Skin of body (tissue), 2 donors: Measurements from ENCODE around the gene SH3BP2. TPM values are rescaled to one million over a fixed set of nuclear protein-coding genes. Genes with fewer than 3 reads are reported as not detected.

Experiments
- DNase-seq: peaks from one replicate; lab custom pipeline; 2025; lab: John Stamatoyannopoulos, UW
- total RNA-seq: library from RNA; depleted of rRNA; stranded (reverse); fragments of >200 nt; gene quantifications from one replicate; pipeline ENCODE4 v1.2.3, GENCODE V29; 2014

Gene SH3BP2
- total RNA-seq, 1 donor from 2014 or later = 29.4 TPM

DNA sequence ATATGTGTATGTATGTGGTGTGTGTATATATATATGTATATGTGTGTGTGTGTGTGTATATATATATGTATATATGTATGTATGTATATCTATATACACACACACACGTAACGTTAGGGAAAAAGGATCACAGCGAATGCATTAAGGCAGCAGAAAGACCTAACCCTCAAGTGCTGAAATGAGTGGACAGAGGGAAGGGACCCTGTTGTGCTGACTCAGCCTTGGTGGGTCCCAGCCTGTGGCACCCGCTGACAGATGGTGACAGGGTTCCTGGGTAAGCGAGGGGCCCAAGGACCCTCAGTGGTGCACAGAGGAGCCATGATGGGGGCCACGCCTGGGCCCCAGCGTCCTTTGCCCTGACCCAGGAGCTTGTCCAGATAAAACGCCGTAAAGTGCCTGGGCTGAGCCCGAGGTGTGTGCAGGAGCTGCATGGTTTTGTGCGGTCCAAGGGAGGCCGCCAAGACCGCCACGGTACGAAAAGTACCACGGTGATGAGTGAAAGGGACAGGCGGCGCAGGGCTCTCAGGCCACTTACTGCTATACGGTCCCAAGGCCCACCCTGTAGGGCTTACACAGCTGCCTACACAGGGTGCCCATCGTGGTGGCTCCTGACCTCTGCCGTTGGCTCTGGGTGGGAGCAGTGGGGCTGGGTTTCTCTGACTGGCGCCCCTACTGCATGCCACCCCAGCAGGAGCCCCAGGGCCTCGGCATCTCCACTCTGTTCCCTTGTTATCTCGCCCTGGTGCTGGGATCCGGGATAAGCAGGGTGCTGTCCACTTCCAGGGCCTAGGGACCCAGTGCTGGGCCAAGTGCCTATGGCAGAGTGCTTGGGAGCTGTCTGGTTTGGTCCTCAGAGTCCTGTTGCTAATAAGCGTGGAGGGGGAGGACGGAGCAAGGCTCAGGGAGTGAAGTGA is 10.0 kb downstream of the SH3BP2 start:
- DNase-seq = no peak

DNA sequence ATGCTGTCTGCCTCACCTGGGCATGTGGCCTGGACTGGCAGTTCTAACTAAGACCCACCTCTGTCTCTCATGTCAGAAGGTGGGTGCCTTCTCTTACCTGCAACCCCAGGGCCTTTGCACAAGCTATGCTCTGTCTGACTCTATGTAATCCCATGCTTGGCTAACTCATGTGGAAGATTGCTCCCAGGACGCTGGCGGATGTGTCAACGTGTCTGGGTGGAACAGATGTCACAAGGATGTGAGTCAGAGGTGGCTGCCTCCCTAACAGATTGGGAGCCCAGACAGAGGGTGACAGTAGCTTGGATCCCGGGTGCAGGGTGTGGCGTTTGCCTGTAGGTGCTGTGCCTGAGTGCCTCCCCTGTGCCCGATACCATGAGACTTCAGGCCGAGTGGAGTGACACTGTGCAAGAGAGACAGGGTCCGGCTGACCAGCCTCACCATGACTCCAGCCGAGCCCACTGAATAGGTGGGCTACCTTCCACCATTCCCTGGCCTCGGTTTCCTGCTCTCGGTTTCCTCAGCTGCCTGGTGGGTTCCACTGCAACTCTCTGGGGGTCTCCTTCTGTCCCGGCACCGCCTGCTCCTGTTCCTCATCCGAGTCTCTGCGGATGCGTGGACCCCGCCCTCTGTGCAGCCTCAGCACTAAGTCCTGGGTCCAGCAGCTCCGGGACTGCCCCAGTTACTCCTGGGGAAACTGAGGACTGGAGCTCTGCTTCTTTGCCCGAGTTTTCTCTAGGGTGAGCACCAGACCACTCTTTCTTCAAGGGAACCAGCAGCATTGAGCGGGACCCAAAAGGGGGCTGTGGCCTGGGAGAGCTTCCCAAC is 11.0 kb downstream of the SH3BP2 start:
- no peak for DNase-seq

DNA sequence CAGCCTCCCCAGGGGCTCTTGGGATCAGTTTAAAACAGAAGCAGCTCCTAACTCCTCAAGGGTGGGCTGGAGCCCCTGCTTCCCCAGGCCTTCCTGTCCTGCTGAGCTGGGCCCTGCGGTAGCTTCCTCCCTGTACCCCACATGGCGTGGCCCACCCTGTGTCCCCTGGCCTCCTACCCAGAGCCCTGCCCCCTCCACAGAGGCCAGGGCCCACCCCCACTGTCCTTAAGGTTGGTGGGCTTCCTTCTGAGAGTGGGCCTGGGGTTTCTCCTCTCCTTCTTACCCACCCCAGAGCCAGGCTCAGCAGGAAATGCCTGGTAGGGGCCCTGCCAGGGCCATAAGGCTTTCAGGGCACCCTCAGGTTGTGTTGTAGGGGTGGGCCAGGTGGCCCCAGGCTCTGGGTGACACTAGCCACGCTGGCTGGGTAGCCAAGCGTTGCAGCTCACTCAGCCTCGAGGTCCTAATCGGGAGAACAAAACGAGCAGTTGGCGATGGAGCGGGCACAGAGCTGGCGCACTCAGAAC is 11.6 kb downstream of the SH3BP2 start:
- DNase-seq = no peak

DNA sequence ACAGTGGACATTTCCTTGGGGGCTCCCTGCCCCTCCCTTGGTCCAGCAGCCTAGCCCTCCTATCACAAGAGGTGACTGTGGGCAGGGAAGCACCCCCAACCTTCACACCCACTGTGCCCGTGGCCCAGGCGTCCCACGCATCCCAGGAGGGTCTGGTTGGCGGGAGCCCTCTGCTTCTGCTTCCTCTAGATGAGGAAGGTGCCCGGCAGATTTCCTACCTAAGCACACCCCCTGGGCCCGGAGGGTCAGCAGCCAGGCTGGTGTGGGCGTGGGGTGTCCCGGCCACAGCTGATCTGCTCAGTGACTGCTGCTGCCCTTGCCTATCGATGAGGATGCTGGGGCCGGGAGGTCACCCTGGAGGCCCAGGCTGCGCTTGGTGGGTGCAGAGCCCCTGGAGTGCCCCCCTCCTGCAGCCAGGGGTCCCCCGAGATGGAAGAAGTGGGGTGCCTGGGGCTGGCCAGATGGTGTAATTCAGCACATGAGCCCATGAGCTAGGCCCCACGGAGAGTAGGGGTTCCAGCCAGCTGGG is 12.2 kb downstream of the SH3BP2 start:
- no peak for DNase-seq

DNA sequence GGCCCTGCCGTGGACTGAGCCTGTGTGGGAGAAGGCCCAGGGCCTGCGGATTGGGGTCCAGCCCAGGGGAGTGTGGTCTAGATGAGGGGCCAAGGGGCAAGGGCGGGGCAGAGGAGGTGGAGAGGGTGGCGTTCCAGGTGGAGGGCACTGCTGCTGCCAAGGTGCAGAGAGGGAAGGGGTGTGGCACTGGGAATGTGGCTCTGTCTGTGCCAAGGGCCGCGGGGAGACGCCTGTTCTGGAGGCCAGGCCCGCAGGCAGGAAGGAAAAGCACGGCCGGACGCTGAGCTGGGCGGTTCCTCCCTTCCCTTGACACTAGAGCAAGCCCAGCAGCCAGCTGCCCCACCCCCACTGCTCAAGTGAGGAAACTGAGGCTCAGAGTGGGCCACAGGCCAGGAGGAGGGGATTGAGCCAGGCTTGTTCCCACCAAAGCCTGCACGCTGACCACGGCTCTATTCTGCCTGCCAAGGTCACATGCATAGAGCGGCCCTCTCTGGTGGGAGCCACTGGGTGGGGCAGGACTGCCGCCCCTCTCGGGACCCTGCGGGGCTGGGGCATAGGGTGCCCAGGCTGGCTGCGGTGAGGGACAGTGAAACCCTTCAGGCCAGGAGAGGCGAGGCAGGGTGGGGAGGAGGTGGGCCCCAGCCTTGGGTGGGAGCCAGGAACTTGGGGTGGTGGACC is 13.0 kb downstream of the SH3BP2 start:
- DNase-seq = no peak

DNA sequence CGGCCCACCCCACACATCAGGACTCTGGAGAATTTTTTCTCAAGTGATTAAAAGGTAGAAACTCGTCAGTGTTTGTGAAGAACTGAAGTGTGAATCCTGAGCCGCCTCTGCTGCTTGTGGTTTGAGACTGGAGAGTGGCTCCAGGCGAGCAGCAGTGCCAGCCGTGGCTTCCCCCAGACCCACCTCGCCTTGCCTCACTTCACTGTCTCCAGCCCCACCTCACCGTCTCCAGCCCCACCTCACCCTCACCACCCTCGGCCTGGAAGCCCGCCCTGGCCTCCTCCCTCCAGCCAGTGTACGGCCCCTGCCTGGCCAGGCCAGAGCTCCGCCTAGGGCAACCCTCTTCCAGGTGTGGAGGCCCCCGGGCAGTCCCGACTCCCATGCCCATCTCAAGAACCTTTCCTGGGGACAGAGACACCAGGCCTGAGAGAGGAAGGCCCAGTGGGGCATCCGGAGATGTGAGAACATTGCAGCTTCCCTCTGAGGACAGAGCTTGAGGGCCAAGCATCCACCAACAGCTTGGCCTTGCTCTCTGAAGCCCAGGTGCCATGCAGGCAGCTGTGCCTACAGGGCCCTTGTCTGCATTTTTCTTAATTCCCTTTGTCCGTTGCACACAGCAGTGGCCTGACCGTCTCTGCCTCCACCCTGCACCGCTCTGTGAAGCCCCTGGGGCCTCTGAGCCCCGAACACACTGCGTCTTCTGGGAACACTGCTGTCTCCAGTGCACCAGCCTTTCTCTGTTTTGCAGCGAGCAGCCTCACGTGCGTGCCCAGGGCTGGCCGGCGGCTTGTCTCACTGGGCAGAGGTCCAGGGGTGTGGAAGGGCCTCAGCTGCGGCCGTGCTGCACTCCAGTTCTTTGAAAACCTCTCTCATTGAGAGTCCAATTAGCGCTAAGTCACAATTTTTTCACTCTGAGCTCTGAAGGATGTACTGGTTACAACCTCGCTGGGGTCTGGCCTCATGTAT is 13.8 kb downstream of the SH3BP2 start:
- no peak for DNase-seq

DNA sequence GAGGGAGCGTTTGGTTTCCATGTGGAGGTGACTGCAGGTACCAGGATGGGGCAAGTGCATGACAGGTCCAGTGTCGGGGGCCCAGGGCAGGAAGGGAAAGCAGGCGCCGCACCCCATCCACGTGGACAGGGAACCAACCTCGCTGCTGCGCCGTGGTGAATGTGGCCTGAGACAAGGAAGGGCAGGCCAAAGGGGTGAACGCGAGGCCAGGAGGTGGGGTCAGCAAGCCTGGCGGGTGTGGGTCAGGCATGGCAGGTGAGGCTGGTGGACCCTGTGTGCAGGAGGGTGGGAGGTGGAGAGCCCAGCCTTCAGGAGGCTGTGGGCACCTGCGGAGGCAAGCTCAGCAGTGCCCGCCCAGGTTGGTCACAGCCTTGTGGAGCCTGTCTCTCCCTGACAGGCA is 14.7 kb downstream of the SH3BP2 start:
- no peak for DNase-seq

DNA sequence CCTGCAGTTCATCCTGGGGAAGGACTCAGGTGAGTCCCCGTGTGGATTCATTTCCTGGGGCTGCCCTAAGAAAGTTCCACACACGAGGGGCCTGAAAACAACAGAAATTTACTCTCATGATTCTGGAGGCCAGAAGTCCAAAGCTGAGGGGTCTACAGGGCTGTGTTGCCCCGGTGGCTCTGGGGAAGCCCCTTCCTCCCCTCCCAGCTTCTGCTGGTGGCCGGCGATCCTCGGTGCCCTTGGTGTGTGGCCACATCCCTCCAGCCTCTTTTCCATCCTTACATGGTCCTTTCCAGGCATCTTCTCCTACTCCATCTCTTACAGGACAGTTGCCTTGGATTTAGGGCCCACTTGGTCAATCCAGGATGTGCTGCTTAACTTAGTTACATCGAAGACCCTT is 15.1 kb downstream of the SH3BP2 start:
- DNase-seq = no peak

DNA sequence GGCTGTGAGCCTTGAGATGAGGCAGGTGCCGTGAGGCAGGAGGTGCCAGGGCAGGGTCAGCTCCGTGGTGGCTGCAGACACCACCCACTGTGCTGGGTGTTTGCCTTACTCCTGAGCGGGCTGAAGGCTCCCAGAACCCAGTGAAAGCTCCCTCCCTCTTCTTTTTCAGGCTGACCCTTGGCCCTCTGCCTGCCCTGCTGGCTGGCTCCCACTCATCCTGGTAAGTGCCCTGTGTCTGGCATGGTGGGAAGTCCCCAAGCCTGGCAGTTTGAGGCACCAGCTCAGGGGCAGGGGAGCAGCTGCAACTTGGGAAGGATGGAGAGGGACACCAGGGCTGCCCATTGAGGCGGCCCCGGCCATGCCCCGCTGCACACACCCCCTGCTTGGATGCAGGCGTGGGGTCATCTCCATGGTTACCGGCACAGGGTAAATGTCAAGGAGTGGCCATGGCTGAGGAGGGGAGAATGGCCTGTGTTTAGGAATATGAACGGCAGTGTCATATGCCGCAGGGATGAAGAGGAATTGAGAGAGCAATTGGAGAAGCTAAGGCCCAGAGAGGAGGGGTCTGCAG is 16.8 kb downstream of the SH3BP2 start:
- no peak for DNase-seq

DNA sequence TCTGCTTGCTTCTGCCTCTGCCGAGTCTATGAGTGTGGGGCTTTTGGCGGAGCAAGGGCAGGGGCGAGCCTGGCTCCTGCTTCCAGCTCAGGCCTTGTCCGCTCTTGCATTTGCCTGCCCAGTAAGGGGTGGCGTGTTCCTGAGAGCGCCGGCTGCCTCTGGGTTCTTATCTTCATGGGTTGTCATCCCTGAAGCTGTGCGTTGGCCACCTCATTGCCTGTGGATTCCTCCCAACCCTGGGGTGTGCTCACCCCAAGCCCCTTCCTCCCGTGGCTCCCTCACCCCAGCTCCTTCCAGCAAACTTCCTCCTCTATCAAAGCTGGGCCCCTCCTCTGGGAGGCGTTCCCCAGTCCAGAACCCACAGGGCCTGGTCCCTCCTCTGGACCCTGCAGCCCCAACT is 17.5 kb downstream of the SH3BP2 start:
- DNase-seq = no peak

DNA sequence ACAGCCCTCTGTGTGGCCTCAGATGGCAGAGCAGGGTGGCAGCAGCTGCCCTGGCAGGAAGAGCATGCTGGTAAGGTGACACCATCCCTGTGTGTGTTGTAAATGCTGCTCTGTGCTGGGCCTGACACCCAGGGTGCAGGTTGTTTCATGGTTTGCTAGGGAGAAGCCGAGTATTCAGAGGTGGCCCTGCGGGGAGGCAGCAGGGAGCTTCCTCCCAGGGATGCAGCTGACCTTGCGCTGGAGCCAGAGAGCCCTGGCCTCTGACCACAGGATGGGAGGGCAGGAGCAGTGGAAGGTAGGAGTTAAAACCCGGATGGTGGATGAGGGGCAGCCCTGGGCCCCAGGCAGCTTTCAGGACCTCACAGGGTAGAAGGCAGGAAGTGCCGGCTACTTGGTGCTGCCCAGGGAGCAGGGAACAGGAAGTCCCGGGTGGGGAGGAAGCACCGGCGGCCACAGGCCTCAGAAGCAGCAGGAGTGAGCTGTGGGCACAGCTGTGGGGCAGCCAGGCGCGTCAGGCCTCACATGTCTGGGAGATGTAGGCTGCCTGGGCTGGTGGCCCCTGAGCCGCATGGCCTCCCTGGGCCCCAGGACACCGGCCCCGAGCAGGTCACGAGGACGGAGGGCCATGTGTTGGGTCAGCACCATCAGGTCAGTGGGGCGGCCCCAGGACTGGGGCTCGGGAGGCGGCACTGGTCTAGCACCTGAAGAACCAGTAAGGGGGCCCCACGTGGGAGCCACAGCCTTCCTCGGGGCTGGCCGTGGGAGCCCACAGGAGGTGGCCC is 19.1 kb downstream of the SH3BP2 start:
- peak; percentile 39 for DNase-seq

DNA sequence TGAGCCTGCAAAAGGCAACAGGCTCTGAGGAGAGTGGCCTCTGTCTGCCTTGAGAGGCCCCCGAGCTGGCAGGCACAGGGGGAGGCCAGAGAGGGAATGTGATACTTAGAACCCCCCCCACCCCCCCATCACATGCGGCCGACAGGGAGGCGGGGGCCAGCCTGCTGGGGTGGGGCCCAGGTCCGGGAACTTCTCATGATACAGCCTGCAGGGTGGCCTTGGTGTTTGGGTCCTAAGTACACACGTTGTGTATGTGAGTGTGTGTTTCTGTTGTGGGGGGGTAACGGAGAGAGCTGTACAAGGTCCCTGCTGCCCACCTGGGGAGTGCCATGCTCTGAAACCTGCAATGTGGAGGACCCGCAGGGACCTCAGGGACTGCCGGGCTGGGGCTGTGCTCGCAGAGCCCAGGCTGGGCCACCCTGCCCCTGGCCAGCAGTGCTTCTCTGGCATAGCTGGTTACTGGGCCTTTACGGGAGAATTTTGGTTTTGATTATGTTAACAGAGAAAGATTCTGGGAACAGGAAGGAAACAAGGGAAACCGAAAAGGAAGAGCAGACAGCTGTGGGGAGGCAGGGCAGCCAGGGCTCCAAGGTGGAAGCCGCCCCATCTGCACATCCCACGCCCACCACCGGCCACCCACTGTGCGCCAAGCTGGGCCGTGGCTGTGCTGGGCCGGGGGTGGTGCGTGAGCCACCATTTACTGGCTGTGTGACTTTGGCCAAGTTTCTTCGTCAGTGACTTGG is 19.9 kb downstream of the SH3BP2 start:
- no peak for DNase-seq

DNA sequence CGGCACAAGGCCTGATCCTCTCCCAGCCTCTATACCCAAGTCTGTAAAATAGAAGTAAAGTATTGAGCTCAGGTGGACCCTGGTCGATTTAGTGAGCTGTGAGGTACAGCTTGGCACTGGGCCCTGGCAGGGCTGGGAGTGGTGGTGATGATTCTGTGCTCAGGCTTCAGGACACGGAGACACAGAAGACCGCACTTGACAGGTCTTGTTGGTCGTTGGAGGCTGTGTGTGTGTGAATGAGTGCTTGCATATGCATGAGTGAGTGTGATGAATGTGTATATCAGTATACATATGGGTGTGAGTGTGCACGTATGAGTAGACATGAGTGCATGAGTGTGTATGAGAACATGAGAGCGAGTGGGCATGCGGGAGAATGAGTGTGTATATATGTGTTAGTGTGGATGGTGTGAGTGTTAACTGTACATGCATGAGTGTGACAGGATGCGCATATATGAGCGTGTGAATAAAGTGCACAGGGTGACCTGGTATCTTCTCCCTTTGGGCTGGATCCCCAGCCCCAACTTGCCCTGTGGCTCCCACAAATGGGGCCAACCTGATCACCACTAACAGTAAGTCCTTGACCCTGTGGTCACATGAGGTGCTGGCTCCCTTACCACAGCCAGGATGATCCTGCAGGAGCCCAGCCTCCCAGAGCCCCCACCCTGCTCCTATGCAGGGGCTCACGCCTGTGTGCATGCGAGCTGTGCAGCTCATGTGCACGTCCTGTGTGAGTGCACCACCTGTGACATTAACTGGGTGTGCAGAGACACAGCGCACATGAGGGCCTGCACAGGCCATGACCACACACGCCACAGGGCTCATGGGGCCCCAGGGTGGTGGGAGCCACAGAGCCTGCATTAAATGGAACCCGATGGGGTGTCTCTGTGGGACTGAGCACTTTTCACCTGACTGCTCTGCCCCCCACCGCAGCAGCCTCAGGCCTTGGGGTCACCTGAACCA is 20.8 kb downstream of the SH3BP2 start:
- no peak for DNase-seq

DNA sequence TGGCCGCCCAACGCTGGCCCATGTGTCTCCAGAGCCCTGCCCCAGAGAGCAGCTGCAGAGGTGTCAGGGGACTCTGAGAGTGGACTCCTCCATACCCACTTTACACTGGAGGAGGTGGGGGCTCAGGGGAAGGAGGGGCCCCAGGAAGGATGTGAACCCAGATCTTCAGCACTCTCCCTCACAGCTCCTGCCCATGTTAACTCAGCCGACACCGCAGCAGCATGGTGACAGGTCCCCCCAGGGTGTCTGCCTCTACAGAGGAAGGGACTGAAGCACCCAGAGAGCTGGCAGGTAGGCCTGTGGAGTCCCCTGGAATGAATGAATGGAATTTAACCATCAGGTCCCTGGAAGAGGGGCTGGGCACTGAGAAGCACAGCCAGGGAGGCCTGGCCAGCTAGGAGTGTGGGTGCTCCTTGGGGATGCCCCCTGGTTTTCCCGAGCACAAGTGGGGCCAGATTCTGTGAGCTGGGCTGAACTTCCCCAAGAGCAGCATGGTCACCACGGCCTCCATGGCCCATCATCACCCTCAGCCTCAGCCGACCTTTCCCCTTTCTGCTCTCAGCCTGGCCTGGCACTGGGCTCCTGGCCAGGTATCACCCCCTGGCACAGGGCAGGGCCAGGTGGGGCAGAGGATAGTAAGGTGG is 21.9 kb downstream of the SH3BP2 start:
- no peak for DNase-seq

DNA sequence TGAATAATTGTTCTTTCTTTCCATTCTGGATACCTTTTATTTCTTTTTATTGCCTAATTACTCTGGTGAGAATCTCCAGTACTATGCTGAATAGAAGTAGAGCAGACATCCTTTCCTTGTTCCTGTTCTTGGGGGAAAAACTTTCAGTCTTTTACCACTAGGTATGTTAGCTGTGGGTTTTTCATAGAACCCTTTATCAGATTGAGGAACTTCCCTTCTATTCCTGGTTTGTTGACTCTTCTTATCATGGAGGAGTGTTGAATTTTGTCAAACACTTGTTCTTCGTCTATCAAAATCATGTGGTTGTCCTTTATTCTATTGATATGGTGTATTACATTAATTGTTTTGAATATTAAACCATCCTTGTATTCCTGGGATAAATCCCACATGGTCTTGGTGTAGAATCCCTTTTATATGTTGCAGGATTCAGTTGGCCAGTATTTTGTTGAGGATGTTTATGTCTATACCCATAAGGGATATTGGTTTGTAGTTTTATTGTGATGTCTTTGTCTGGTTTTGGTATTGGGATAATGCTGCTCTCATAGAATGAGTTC is 23.6 kb downstream of the SH3BP2 start:
- DNase-seq = no peak

DNA sequence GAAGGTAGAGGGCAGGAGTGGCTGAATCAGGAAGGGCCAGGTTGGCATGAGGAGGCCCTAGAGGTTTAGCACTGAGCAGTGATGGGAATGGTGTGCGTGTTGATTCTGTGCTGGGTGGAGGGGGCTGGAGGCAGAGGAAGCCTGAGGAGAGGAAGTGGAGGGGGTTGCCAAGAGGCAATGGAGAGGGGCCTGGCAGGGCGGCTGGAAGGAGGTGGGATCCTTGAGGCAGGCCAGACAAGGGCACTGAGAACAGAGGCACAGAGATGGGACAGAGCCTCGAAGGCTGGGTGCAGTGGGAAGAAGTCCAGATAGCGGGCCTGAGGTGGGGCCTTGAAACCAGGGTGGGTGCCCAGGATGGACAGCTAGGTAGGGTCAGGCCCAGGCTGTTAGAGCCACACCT is 24.3 kb downstream of the SH3BP2 start:
- no peak for DNase-seq
